ENCODE results near the gene FRS3.

FRS3 gene

GRCh38 chr6:41741625-41742490, 37.8 kb downstream of the FRS3 start:
- DNase-seq, result no peak

- no peak for DNase-seq
Measured at GRCh38 chr6:41740366-41741162, 39.1 kb downstream of the FRS3 start.

GRCh38 chr6:41739041-41739440, 40.7 kb downstream of the FRS3 start:
- no peak for DNase-seq

GRCh38 chr6:41737591-41738130, 42.0 kb downstream of the FRS3 start:
- DNase-seq, result no peak

- no peak for DNase-seq
Measured at GRCh38 chr6:41736800-41737555, 42.7 kb downstream of the FRS3 start.

- no peak for DNase-seq
Measured at GRCh38 chr6:41736186-41736733, 43.4 kb downstream of the FRS3 start.

GRCh38 chr6:41735427-41736185, 44.1 kb downstream of the FRS3 start, which contains the start of gene TFEB:
Gene TFEB, minus strand, starts transcription at chr6:41735608. Its CDS starts 44,395 bp downstream, at chr6:41691213.
- DNase-seq, result peak; percentile 95

- DNase-seq, result peak; percentile 69
Measured at GRCh38 chr6:41734666-41735426, 44.9 kb downstream of the FRS3 start.

GRCh38 chr6:41733707-41734665, 45.7 kb downstream of the FRS3 start:
- peak; percentile 62 for DNase-seq

- DNase-seq, result no peak
Measured at GRCh38 chr6:41733360-41733706, 46.4 kb downstream of the FRS3 start.

GRCh38 chr6:41732591-41733359, 46.9 kb downstream of the FRS3 start:
- DNase-seq, result peak; percentile 57

GRCh38 chr6:41732149-41732548, 47.6 kb downstream of the FRS3 start:
- DNase-seq, result no peak

GRCh38 chr6:41731561-41732086, 48.1 kb downstream of the FRS3 start:
- no peak for DNase-seq

GRCh38 chr6:41730531-41731436, 48.9 kb downstream of the FRS3 start:
- no peak for DNase-seq

GRCh38 chr6:41729624-41730023, 50.1 kb downstream of the FRS3 start:
- DNase-seq, result no peak

GRCh38 chr6:41728954-41729353, 50.7 kb downstream of the FRS3 start:
- DNase-seq, result no peak

GRCh38 chr6:41728073-41728936, 51.4 kb downstream of the FRS3 start:
- no peak for DNase-seq

All from activated CD4-positive, alpha-beta T cell treated with anti-CD3 and anti-CD28 coated beads for 48 hours (primary cell).